Gastrocnemius medialis (tissue), 4 donors: ENCODE data around the gene USP2.

ENCODE experiments used
- CTCF ChIP-seq, 5 experiments: fragments of 450-650 bp in 3 of 5; fragments of 200-600 bp in 2 of 5; sonication (generic) in 2 of 5; IDR thresholded peaks in 4 of 5; conservative IDR thresholded peaks in 1 of 5; 1 replicate in 4 of 5; 2 replicates in 1 of 5; pipeline ENCODE4 v1.5.1; 2016 to 2019; ENCODE audit warnings: antibody characterized with exemption in 5 of 5, mild to moderate bottlenecking in 3 of 5, moderate library complexity in 3 of 5
- POLR2A ChIP-seq, 2 donors: fragments of 450-650 bp; IDR thresholded peaks; one replicate each; pipeline ENCODE4 v1.6.1; 2017; ENCODE audit warnings: antibody characterized with exemption in 2 of 2, mild to moderate bottlenecking in 2 of 2, moderate library complexity in 2 of 2

- TF ChIP-seq POLR2A (IDR thresholded peaks at IDR 0.05), result peak; percentile 53 to 60
- peak; percentile 25 to 44 (median 37) for TF ChIP-seq CTCF (IDR thresholded peaks at IDR 0.05 in 4 of 5, conservative IDR thresholded peaks at IDR 0.05 in 1 of 5)
Observed at GRCh38 chr11:119371778-119372182, 9.7 kb downstream of the USP2 start.
